ENCODE measurements around the gene FICD. TPM values are rescaled to one million over a fixed set of nuclear protein-coding genes. Genes with fewer than 3 reads are reported as not detected.

The FICD gene
- total and polyA plus RNA-seq, 2 of the 13 experiments (the other 11 are each of a cell fraction or from before 2014, with no cell fraction given), result 0.99 to 3.0 TPM

- TF ChIP-seq SP140L (CRISPR knock-in tag; IDR thresholded peaks at IDR 0.05; ENCODE audit: borderline replicate concordance) (no peak), ZNF124 (CRISPR knock-in tag; IDR thresholded peaks at IDR 0.05) (peak; percentile 21; the same call in 1 of the 2 replicates), SCMH1 (CRISPR knock-in tag; IDR thresholded peaks at IDR 0.05; ENCODE audit: borderline replicate concordance) (no peak), ZNF331 (CRISPR knock-in tag; IDR thresholded peaks at IDR 0.05) (peak; percentile 8; the same call in 1 of the 2 replicates), ONECUT2 (CRISPR knock-in tag; IDR thresholded peaks at IDR 0.05) (no peak), ZNF615 (CRISPR knock-in tag; IDR thresholded peaks at IDR 0.05; ENCODE audit: borderline replicate concordance) (no peak), SPEN (CRISPR knock-in tag; IDR thresholded peaks at IDR 0.05; ENCODE audit: low read depth) (peak; percentile 75), NFE2L2 (IDR thresholded peaks at IDR 0.05; ENCODE audit: low read length) (no peak), SP4 (CRISPR knock-in tag; IDR thresholded peaks at IDR 0.05) (peak; percentile 94), POLR2A (IDR thresholded peaks at IDR 0.05; ENCODE audit: insufficient read depth in 1 of 2, low read depth in 2 of 2, low read length in 2 of 2) (peak; percentile 63 to 78), REPIN1 (CRISPR knock-in tag; IDR thresholded peaks at IDR 0.05; ENCODE audit: borderline replicate concordance, low read depth) (peak; percentile 57; the same call in 1 of the 2 replicates), GATA4 (IDR thresholded peaks at IDR 0.05; ENCODE audit: borderline replicate concordance, low read depth) (no peak), NCOA1 (CRISPR knock-in tag; IDR thresholded peaks at IDR 0.05) (no peak), ZNF577 (CRISPR knock-in tag; IDR thresholded peaks at IDR 0.05; ENCODE audit: borderline replicate concordance, low read depth) (no peak), PBX2 (CRISPR knock-in tag; IDR thresholded peaks at IDR 0.05) (no peak), CBFB (CRISPR knock-in tag; IDR thresholded peaks at IDR 0.05) (peak; percentile 43; the same call in 1 of the 2 replicates), ZBTB10 (CRISPR knock-in tag; IDR thresholded peaks at IDR 0.05; ENCODE audit: borderline replicate concordance) (0 out of 2 replicates have a peak, but pooled peaks have one; percentile 43), ZNF704 (CRISPR knock-in tag; IDR thresholded peaks at IDR 0.05; ENCODE audit: borderline replicate concordance) (no peak; the same call in 1 of the 2 replicates), HNRNPLL (IDR thresholded peaks at IDR 0.05; ENCODE audit: low read depth, low read length, poor library complexity, severe bottlenecking) (peak; percentile 48), THYN1 (CRISPR knock-in tag; IDR thresholded peaks at IDR 0.05; ENCODE audit: borderline replicate concordance, low read depth) (no peak), RARG (CRISPR knock-in tag; IDR thresholded peaks at IDR 0.05; ENCODE audit: low read depth) (no peak), YEATS2 (CRISPR knock-in tag; IDR thresholded peaks at IDR 0.05; ENCODE audit: borderline replicate concordance) (no peak), ZNF703 (CRISPR knock-in tag; IDR thresholded peaks at IDR 0.05; ENCODE audit: borderline replicate concordance) (peak; percentile 77; the same call in 1 of the 2 replicates), ZKSCAN8 (CRISPR knock-in tag; IDR thresholded peaks at IDR 0.05; ENCODE audit: borderline replicate concordance) (no peak), PCBP1 (IDR thresholded peaks at IDR 0.05; ENCODE audit: borderline replicate concordance, low read depth, low read length) (no peak), KLF16 (CRISPR knock-in tag; IDR thresholded peaks at IDR 0.05) (no peak)
Measured at GRCh38 chr12:108562348-108563135, 47.5 kb downstream of the FICD start, which contains the start of gene ISCU (continued).

Measured in HepG2 (cell line).